Large intestine (tissue), 3 donors: ENCODE measurements around the gene SATB2. TPM values are rescaled to one million over a fixed set of nuclear protein-coding genes. Genes with fewer than 3 reads are reported as not detected.

Experiments used
- DNase-seq, 2 donors: peaks; one replicate each; pipeline versions ENCODE4 v3.0.0 to v3.0.0-alpha.2; 2013
- H3K27ac ChIP-seq: one replicate; pipeline ENCODE4 v1.5.1; 2013; ENCODE audit warnings: low read length
- H3K27me3 ChIP-seq: 2 replicates; pipeline ENCODE4 v1.6.1; 2013; ENCODE audit warnings: low read length; ENCODE audit not compliant: control insufficient read depth, insufficient read depth
- H3K36me3 ChIP-seq: 2 replicates; pipeline ENCODE4 v1.6.1; 2013; ENCODE audit warnings: low read length; ENCODE audit not compliant: control insufficient read depth, insufficient read depth
- H3K4me1 ChIP-seq: one replicate; pipeline ENCODE4 v1.6.1; 2013; ENCODE audit warnings: low read length; ENCODE audit not compliant: control insufficient read depth, insufficient read depth
- H3K4me3 ChIP-seq: one replicate; pipeline ENCODE4 v1.5.1; 2013; ENCODE audit warnings: low read length
- H3K9me3 ChIP-seq: one replicate; pipeline ENCODE4 v1.6.1; 2013; ENCODE audit warnings: mild to moderate bottlenecking, low read depth, low read length, moderate library complexity; ENCODE audit not compliant: control insufficient read depth
- WGBS: methylation state at CpG from one replicate; pipeline ENCODE4 v1.1.5; 2013; ENCODE audit warnings: low lambda C conversion rate; ENCODE audit not compliant: insufficient coverage; 5-methylcytosine and 5-hydroxymethylcytosine counted together
- polyA plus RNA-seq: library from polyadenylated mRNA; unstranded; fragments of 120-200 nt; gene quantifications from one replicate; pipeline ENCODE4 v1.2.1, GENCODE V29; 2013

The SATB2 gene
- polyA plus RNA-seq, 1 donor = 5.0 TPM

DNA sequence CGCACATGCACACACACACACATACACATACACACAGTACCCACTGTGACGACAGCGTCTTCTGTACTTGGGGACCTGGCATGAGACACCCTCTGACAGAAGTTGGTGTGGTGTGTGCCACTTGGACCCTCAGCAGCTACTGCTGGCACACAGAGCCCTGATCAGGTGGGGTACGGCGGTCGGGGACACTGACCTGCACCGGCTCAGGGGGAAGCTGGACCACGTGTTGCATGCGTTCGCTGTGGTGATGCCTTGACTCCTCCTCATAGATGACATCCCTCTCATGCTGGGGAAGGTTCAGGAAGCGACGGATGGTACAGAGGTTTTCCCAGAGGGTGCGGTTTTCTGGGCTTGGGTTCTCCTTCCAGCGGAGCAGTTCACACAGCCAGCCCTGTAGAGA lies 149.2 kb downstream of the SATB2 start:
- peaks cover 24% of the 10 kb centered on the region for H3K36me3 ChIP-seq
- H3K9me3 ChIP-seq = no peaks in the 10 kb centered on the region
- H3K4me1 ChIP-seq = no peaks in the 10 kb centered on the region
- DNase-seq = no peak
- H3K27ac ChIP-seq = no peak overlapping the region
- no peaks in the 10 kb centered on the region for H3K27me3 ChIP-seq
- no peak overlapping the region for H3K4me3 ChIP-seq
- no CpG with 5 or more reads among the region's 14 CpGs for WGBS

DNA sequence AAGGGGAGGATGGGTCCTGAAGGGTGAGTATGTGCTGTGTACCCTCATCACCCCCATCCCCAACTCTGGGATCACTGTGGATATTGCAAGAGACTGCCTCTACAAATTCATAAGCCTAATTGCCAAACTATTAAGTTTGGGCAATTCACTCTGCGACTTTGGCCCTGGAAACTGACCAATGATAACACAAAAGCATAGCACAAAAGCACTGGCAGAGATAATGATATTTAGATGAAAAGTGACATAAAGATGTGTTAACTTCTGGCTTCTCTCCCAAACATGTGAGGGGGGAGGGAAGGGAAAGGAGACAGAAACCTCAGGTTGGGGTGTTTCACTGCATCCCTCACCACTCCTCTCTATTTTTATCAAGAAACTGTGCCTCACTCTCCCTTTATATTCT lies 150.3 kb downstream of the SATB2 start:
- H3K4me1 ChIP-seq = no peaks in the 10 kb centered on the region
- no peaks in the 10 kb centered on the region for H3K27me3 ChIP-seq
- no peak for DNase-seq
- 100% methylated on average over 1 of the region's 1 CpG for WGBS
- no peaks in the 10 kb centered on the region for H3K9me3 ChIP-seq
- no peak overlapping the region for H3K4me3 ChIP-seq
- peaks cover 26% of the 10 kb centered on the region for H3K36me3 ChIP-seq
- no peak overlapping the region for H3K27ac ChIP-seq

DNA sequence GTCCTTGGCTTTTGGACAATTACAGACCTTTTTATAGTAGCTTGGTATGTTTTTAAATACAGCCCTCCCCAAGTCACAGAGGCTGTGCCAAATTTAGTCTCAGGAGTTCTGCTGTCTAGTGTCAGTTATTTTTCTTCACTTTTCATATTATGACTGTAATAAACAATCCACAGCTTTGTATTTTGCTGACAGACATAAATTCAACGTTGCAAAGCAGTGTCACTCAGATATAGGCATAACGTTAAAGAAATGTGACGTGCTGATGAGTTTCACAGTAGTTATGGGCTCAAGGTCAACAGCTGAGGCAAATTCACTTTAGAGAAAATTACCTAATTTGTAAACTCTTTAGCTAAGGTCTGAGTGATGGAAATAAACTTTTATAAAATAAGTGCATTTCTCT lies 151.6 kb downstream of the SATB2 start:
- DNase-seq = no peak
- H3K4me3 ChIP-seq = no peak overlapping the region
- H3K9me3 ChIP-seq = no peaks in the 10 kb centered on the region
- no peaks in the 10 kb centered on the region for H3K27me3 ChIP-seq
- H3K4me1 ChIP-seq = no peaks in the 10 kb centered on the region
- 76% methylated on average over 3 of the region's 3 CpGs for WGBS
- no peak overlapping the region for H3K27ac ChIP-seq
- peaks cover 20% of the 10 kb centered on the region for H3K36me3 ChIP-seq

DNA sequence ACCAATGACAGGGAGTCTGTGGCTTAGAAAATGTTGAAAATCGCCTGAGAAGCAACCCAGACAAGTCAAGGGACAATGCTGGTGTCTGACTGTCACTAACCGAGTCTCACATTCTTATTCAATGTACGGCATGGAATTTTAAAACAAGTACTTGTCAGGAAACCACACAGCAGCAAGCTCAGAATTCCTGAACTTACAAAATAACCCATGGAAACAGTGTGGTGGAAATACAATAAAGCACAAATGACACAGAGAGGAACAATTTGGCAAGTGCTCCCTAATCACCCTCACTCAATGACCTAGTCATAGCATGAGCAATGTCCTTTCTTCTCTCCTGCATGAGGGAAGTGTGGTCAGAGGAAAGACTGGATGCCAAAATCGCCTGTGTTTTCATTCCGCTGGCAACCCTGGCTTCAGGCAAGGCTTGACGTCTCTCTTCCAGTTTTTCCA lies 154.0 kb downstream of the SATB2 start:
- Histone ChIP-seq H3K4me3 (no peak overlapping the region), H3K27me3 (no peaks in the 10 kb centered on the region), H3K36me3 (peaks cover 18% of the 10 kb centered on the region), H3K27ac (no peak overlapping the region), H3K4me1 (no peaks in the 10 kb centered on the region), H3K9me3 (no peaks in the 10 kb centered on the region)
- no peak for DNase-seq
- no CpG with 5 or more reads among the region's 6 CpGs for WGBS

DNA sequence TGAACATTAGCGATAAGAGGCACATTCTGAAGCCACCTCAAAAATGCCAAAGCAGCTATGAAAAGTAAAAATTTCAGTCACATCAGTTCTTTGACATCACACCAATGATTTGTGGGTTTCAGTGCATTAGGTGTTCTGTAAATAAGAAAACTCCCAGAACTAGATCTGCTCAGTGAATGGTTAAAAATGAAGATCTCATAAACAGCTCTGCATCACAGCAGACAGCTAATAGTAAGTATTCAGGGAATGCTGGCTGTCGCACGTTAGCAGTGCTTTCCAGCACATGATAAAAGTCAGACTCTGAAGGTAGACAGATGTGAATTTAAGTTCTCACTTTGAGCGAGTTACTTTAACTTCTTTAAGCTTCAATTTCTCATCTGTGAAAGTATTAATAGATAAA lies 154.9 kb downstream of the SATB2 start:
- no peak overlapping the region for H3K4me3 ChIP-seq
- H3K27me3 ChIP-seq = no peaks in the 10 kb centered on the region
- H3K36me3 ChIP-seq = peaks cover 14% of the 10 kb centered on the region
- WGBS = no CpG with 5 or more reads among the region's 4 CpGs
- no peaks in the 10 kb centered on the region for H3K4me1 ChIP-seq
- H3K27ac ChIP-seq = no peak overlapping the region
- no peaks in the 10 kb centered on the region for H3K9me3 ChIP-seq
- no peak for DNase-seq

DNA sequence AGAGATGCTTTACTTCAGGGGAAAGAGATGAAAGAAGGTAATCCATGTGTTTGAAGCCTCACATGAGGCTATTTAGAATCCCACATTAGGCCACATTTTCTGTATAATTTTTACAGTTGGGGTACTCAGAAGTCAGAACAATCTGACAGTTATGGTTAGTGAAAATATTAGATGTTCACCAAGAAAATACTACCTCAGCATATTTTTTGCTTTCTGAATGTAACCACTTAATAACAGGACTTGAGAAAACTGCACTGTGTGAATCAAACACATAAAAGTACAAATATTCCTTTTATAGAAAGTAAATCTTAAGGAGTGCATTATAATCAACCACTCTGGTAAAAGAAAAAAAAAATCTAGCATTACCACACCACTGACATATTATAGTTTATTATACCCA lies 169.3 kb downstream of the SATB2 start:
- DNase-seq = no peak
- Histone ChIP-seq H3K4me1 (no peaks in the 10 kb centered on the region), H3K4me3 (no peak overlapping the region), H3K27me3 (no peaks in the 10 kb centered on the region), H3K9me3 (peaks cover 3% of the 10 kb centered on the region), H3K36me3 (no peaks in the 10 kb centered on the region), H3K27ac (no peak overlapping the region)

DNA sequence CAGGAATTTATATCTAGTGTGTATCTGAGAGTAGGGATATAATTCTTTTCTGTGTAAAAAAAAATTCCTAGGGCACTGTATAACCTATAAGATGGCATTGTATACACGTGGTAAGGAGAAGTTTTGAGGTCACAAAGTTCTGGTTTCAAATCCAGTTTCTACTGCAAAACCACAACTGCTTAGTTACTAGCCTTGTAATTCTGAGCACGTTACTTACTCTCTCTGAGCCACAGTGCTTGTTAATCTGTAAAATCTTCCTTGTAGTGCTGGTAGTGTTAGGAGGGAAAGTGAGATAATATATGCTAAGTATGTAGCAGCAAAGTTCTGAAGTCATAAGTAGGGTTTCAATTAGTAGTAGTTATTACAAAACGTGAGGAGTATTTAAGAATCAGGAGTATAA lies 175.4 kb downstream of the SATB2 start:
- DNase-seq = no peak
- no peaks in the 10 kb centered on the region for H3K36me3 ChIP-seq
- H3K27me3 ChIP-seq = no peaks in the 10 kb centered on the region
- no peak overlapping the region for H3K4me3 ChIP-seq
- peaks cover 3% of the 10 kb centered on the region for H3K9me3 ChIP-seq
- no peak overlapping the region for H3K27ac ChIP-seq
- no CpG with 5 or more reads among the region's 3 CpGs for WGBS
- H3K4me1 ChIP-seq = no peaks in the 10 kb centered on the region

DNA sequence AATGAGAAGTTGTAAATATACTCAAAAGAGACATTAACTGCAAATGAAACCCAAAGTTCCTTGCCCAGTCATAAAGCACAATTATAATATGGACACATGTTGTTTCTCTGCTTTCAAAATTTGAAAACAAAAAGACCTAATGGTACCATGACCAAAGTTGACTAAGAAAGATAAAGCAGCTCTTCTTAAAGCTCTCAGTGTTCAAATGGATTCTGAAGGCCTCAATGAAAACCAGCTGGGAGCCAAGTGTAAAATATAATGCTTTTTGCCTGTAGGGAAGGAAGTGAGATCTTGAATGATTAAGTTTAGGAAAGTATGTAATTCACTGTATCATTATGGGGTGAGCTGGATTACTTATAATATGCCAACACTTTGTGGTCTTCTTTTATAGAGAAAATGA lies 178.6 kb downstream of the SATB2 start:
- no peak overlapping the region for H3K27ac ChIP-seq
- no peaks in the 10 kb centered on the region for H3K27me3 ChIP-seq
- no peaks in the 10 kb centered on the region for H3K36me3 ChIP-seq
- H3K4me1 ChIP-seq = no peaks in the 10 kb centered on the region
- DNase-seq = no peak
- no peaks in the 10 kb centered on the region for H3K9me3 ChIP-seq
- no peak overlapping the region for H3K4me3 ChIP-seq

DNA sequence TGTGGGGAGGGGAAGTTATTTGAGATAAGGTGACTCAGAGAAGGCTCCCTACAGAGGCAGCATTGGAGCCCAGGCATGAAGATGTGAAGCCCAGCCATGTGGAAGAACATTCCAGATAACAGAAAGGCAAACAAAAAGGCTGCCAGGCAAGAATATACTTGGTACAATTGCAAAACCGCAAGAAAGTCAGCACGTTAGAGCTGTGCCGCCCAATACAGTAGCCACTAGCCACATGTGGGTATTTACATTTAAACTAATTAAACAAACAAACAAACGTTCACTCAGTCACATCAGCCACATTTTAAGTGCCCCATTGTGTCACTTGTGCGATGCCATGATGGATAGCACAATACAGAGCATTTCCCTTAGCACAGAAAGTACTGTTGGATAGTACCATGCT lies 179.6 kb downstream of the SATB2 start:
- no peaks in the 10 kb centered on the region for H3K27me3 ChIP-seq
- no peak overlapping the region for H3K4me3 ChIP-seq
- no peaks in the 10 kb centered on the region for H3K36me3 ChIP-seq
- DNase-seq = no peak
- no peaks in the 10 kb centered on the region for H3K9me3 ChIP-seq
- no peaks in the 10 kb centered on the region for H3K4me1 ChIP-seq
- 60% methylated on average over 2 of the region's 5 CpGs for WGBS
- H3K27ac ChIP-seq = no peak overlapping the region

DNA sequence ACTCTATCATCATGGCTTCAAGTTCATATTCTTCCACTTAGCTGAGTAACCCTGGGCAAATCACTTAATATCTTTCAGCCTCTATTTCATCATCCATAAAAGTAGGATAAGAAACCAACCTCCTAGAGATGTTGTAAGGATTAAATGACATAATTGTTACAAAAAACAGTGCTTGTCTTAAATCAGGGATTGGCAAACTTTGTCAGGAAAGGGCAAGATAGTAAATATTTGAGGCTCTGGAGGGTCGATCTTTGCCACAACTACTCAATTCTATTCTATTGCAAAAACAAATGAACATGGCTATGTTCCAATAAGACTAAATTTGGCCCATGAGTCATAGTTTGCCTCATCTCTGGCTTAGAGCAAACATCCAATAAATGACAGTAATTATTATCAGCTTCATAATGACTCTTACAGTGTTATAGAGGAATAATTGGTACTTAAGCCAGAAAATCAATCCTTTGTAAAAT lies 184.7 kb downstream of the SATB2 start:
- Histone ChIP-seq H3K4me1 (no peaks in the 10 kb centered on the region), H3K9me3 (no peaks in the 10 kb centered on the region), H3K27ac (no peak overlapping the region), H3K27me3 (no peaks in the 10 kb centered on the region), H3K4me3 (no peak overlapping the region), H3K36me3 (peaks cover 7% of the 10 kb centered on the region)
- WGBS = no CpG with 5 or more reads among the region's 1 CpG
- DNase-seq = no peak

DNA sequence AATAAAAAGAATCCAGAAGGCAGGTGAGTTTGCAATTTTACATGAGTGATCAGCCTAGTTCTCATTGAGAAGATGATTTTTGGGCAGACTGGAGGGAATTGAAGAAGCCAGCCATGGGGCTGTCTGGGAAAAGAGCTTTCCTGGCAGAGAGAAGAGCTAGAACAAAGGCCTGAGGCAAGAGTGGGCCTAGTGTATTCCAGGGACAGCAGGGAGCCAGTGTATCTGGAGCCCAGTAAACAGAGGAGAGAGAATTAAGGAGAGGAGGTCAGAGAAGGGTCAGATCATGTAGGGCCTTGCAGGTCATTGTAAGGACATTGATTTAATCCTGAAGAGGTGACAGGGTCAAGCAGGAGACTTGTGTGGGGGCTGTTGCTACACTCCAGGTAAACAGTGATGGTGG lies 195.8 kb downstream of the SATB2 start:
- H3K36me3 ChIP-seq = no peaks in the 10 kb centered on the region
- no peaks in the 10 kb centered on the region for H3K27me3 ChIP-seq
- DNase-seq = no peak
- H3K4me1 ChIP-seq = no peaks in the 10 kb centered on the region
- H3K9me3 ChIP-seq = peaks cover 10% of the 10 kb centered on the region
- no peak overlapping the region for H3K4me3 ChIP-seq
- H3K27ac ChIP-seq = no peak overlapping the region
